HCT116 (cell line): Measurements from ENCODE around the gene BSG. TPM values are rescaled to one million over a fixed set of nuclear protein-coding genes. Genes with fewer than 3 reads are reported as not detected.

ENCODE experiments used
- ATAC-seq: fragments of 200-7000 bp; cut with Tn5 transposase; 2 replicates; pipeline ENCODE4 v1.9.1; 2020; ENCODE audit warnings: mild to moderate bottlenecking, moderate library complexity
- BruUV-seq: library from RNA; stranded (reverse); fragments of 400-500 nt; replicated peaks from 2 replicates; lab custom pipeline; 2021; lab: Mats Ljungman, UMichigan
- CTCF ChIA-PET: fragments of 300-600 bp; sonication (Branson Sonifier 250); formaldehyde crosslinking; loops from one replicate; lab custom pipeline; 2021; ENCODE audit warnings: antibody characterized with exemption; lab: Charles Lee
- POLR2A ChIA-PET: fragments of 300-600, 350-600 bp; sonication (Branson Sonifier 250); formaldehyde crosslinking; loops from one replicate; lab custom pipeline; 2021; ENCODE audit warnings: antibody characterized with exemption; lab: Charles Lee
- RAD21 ChIA-PET, 2 experiments: fragments of 300-600 bp; sonication (Branson Sonifier 250); formaldehyde crosslinking; loops; one replicate each; lab custom pipeline; 2023; ENCODE audit warnings: low total read pairs in 2 of 2; ENCODE audit not compliant: uncharacterized antibody in 2 of 2, unreplicated experiment in 2 of 2, low non-redundant PET in 1 of 2; lab: Charles Lee
- DNase-seq: peaks from one replicate; pipeline ENCODE4 v3.0.0-alpha.2; 2010; ENCODE audit warnings: low read depth, low spot score
- H2AFZ ChIP-seq: fragments of 200-600 bp; shearing (Covaris generic), sonication (generic); 2 replicates; pipeline ENCODE4 v1.6.1; 2017; ENCODE audit warnings: low read depth, mixed run types, mixed read lengths, antibody characterized with exemption, low read length; ENCODE audit not compliant: poor library complexity, severe bottlenecking
- H3K27ac ChIP-seq: 2 replicates; pipeline ENCODE4 v1.5.1; 2012; ENCODE audit warnings: low read depth, low read length
- H3K27me3 ChIP-seq: fragments of 200-600 bp; sonication (generic); 2 replicates; pipeline ENCODE4 v1.6.1; 2016; ENCODE audit warnings: mixed run types, low read length, mixed read lengths; ENCODE audit not compliant: insufficient read depth
- H3K36me3 ChIP-seq, 2 experiments: fragments of 200-500 bp in 1 of 2; fragments of 200-600 bp in 1 of 2; sonication (Bioruptor generic) in 1 of 2; sonication (generic) in 1 of 2; 2 replicates each; pipeline versions ENCODE4 v1.5.1 to v1.6.1; 2014 to 2016; ENCODE audit warnings: low read length in 2 of 2, inconsistent platforms in 1 of 2, mixed read lengths in 1 of 2, mixed run types in 1 of 2; ENCODE audit not compliant: insufficient read depth in 2 of 2, control insufficient read depth in 1 of 2
- H3K4me1 ChIP-seq, 2 experiments: fragments of 200-600 bp in 1 of 2; sonication (generic) in 1 of 2; 2 replicates each; pipeline versions ENCODE4 v1.5.1 to v1.6.1; 2012 to 2017; ENCODE audit warnings: low read length in 2 of 2, inconsistent platforms in 1 of 2, mild to moderate bottlenecking in 1 of 2, mixed read lengths in 1 of 2, mixed run types in 1 of 2, moderate library complexity in 1 of 2; ENCODE audit not compliant: insufficient read depth in 2 of 2, control insufficient read depth in 1 of 2
- H3K4me2 ChIP-seq: fragments of 200-600 bp; sonication (generic); 2 replicates; pipeline ENCODE4 v1.6.1; 2017; ENCODE audit warnings: mixed run types, low read length, mixed read lengths
- H3K4me3 ChIP-seq, 2 experiments: fragments of 200-600 bp in 1 of 2; sonication (generic) in 1 of 2; replicated peaks in 1 of 2; 2 replicates each; pipeline ENCODE4 v1.5.1; 2011 to 2016; ENCODE audit warnings: low read length in 2 of 2, control low read depth in 1 of 2, low read depth in 1 of 2, mild to moderate bottlenecking in 1 of 2, mixed read lengths in 1 of 2, mixed run types in 1 of 2
- H3K79me2 ChIP-seq: fragments of 200-600 bp; sonication (generic); 2 replicates; pipeline ENCODE4 v1.6.1; 2017; ENCODE audit warnings: mild to moderate bottlenecking, mixed run types, low read length, moderate library complexity, mixed read lengths; ENCODE audit not compliant: insufficient read depth
- H3K9ac ChIP-seq: fragments of 200-600 bp; sonication (generic); 2 replicates; pipeline ENCODE4 v1.6.1; 2016; ENCODE audit warnings: low read length, mixed read lengths
- H3K9me2 ChIP-seq: fragments of 200-600 bp; sonication (generic), shearing (Covaris generic); 2 replicates; pipeline ENCODE4 v1.6.1; 2017; ENCODE audit warnings: mixed run types, mild to moderate bottlenecking, moderate library complexity; ENCODE audit not compliant: insufficient read depth
- H3K9me3 ChIP-seq, 2 experiments: fragments of 200-500 bp in 1 of 2; fragments of 200-600 bp in 1 of 2; sonication (Bioruptor generic) in 1 of 2; sonication (generic) in 1 of 2; 2 replicates each; pipeline ENCODE4 v1.6.1; 2014 to 2017; ENCODE audit warnings: low read length in 2 of 2, mixed read lengths in 2 of 2, inconsistent platforms in 1 of 2, low read depth in 1 of 2, mild to moderate bottlenecking in 1 of 2, mixed run types in 1 of 2, moderate library complexity in 1 of 2; ENCODE audit not compliant: control insufficient read depth in 1 of 2, insufficient read depth in 1 of 2
- H4K20me1 ChIP-seq: fragments of 200-600 bp; sonication (generic), shearing (Covaris generic); 2 replicates; pipeline ENCODE4 v1.6.1; 2017; ENCODE audit warnings: mixed run types, mild to moderate bottlenecking, moderate library complexity; ENCODE audit not compliant: insufficient read depth
- ATF3 ChIP-seq: IDR thresholded peaks from 2 replicates; pipeline ENCODE4 v1.6.1; 2012
- CBX3 ChIP-seq: IDR thresholded peaks from 2 replicates; pipeline ENCODE4 v1.6.1; 2012; ENCODE audit warnings: low read depth
- EGR1 ChIP-seq: IDR thresholded peaks from 2 replicates; pipeline ENCODE4 v1.6.1; 2012; ENCODE audit warnings: low read depth
- EZH2 ChIP-seq: fragments of 200-600 bp; sonication (generic); IDR thresholded peaks from 2 replicates; pipeline ENCODE4 v1.6.1; 2017; ENCODE audit warnings: antibody characterized with exemption, mixed run types
- EZH2phosphoT487 ChIP-seq: fragments of 200-600 bp; IDR thresholded peaks from 2 replicates; pipeline ENCODE4 v1.6.1; 2018; ENCODE audit warnings: antibody characterized with exemption, borderline replicate concordance
- FOSL1 ChIP-seq: IDR thresholded peaks from 2 replicates; pipeline ENCODE4 v1.6.1; 2012; ENCODE audit warnings: low read depth
- JUND ChIP-seq: IDR thresholded peaks from 2 replicates; pipeline ENCODE4 v1.6.1; 2012
- MAX ChIP-seq: IDR thresholded peaks from 2 replicates; pipeline ENCODE4 v1.6.1; 2012
- POLR2A ChIP-seq: IDR thresholded peaks from 2 replicates; pipeline ENCODE4 v1.7.0; 2011; ENCODE audit warnings: borderline replicate concordance; ENCODE audit not compliant: insufficient read depth, insufficient read length; ENCODE audit errors: extremely low read depth
- POLR2AphosphoS5 ChIP-seq: IDR thresholded peaks from 2 replicates; pipeline ENCODE4 v1.6.1; 2011; ENCODE audit warnings: mild to moderate bottlenecking, low read depth, low read length, moderate library complexity
- RAD21 ChIP-seq: IDR thresholded peaks from 2 replicates; pipeline ENCODE4 v1.6.1; 2012; ENCODE audit warnings: low read depth, mild to moderate bottlenecking
- SP1 ChIP-seq: IDR thresholded peaks from 2 replicates; pipeline ENCODE4 v1.6.1; 2012; ENCODE audit warnings: low read depth
- YY1 ChIP-seq: IDR thresholded peaks from 2 replicates; pipeline ENCODE4 v1.6.1; 2011; ENCODE audit warnings: low read length, low read depth, moderate library complexity, mild to moderate bottlenecking; ENCODE audit not compliant: insufficient replicate concordance; ENCODE audit errors: extremely low read depth
- ZBTB33 ChIP-seq: IDR thresholded peaks from 2 replicates; pipeline ENCODE4 v1.6.1; 2011; ENCODE audit warnings: mild to moderate bottlenecking, low read length, moderate library complexity; ENCODE audit not compliant: insufficient replicate concordance; ENCODE audit errors: extremely low read depth
- ZFX ChIP-seq: fragments of 450-650 bp; IDR thresholded peaks from 2 replicates; pipeline ENCODE4 v1.6.1; 2017
- intact Hi-C: fragments of 100-400 bp; cut with micrococcal nuclease; formaldehyde crosslinking; loops from 2 replicates; pipeline ENCODE4 v1.10.0; 2022
- total RNA-seq: library from RNA; stranded (reverse); gene quantifications from one replicate; pipeline ENCODE4 v1.2.1, GENCODE V29; 2021; ENCODE audit not compliant: unreplicated experiment
- TF ChIP-seq, protein P1 (sequence below): IDR thresholded peaks from 2 replicates; pipeline ENCODE4 v1.6.1; 2012; ENCODE audit warnings: low read depth
- TF ChIP-seq, protein P2 (sequence below), 3 experiments: fragments of 200-600 bp in 1 of 3; sonication (generic) in 1 of 3; IDR thresholded peaks in 2 of 3; conservative IDR thresholded peaks in 1 of 3; 2 replicates each; pipeline ENCODE4 v1.5.1; 2012 to 2017; ENCODE audit warnings: low read depth in 2 of 3, low read length in 2 of 3, antibody characterized with exemption in 1 of 3, borderline replicate concordance in 1 of 3, control low read depth in 1 of 3, mild to moderate bottlenecking in 1 of 3, mixed read lengths in 1 of 3, mixed run types in 1 of 3, moderate library complexity in 1 of 3; ENCODE audit not compliant: insufficient read depth in 1 of 3

Gene BSG
- total RNA-seq, 1 experiment from 2014 or later, result 603 TPM

DNA sequence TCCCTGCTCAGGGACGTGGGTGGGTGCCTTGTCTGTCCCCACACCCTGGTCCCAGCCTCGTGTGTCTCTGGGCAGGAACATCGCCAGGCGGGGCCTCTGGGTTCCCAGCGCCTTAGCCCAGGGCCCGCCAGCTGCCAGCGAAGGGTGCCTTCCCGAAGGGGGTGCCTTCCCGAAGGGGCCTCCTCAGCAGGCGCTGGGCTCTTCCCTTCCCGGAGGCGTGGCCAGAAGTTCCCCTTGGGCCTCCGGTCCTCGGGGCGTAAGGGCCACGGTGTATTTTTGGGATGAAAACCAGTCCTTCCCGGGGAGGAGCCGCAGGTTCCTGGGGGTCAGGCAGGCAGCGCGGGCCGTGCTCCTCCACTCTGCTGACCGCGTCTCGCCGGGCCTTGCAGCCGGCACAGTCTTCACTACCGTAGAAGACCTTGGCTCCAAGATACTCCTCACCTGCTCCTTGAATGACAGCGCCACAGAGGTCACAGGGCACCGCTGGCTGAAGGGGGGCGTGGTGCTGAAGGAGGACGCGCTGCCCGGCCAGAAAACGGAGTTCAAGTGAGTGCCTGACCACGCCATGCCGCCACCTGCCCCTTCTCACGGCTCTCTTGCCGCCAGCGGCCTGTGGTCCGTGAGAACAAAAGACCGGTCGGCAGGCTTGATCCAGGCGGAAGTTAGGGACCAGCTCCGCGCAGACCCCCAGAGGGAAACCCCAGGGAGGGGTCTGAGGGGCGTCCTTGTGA is 6.9 kb downstream of the BSG start:
- ATAC-seq, result no peak
- H3K9me3 ChIP-seq, result no peaks in the 10 kb centered on the region
- no TSS peak for BruUV-seq
- no peak overlapping the region for H2AFZ ChIP-seq
- H3K4me3 ChIP-seq, result no peak overlapping the region
- H3K27me3 ChIP-seq, result no peaks in the 10 kb centered on the region
- no peak for DNase-seq
- no peak overlapping the region for H3K9ac ChIP-seq
- CTCF ChIA-PET, result no interaction called here
- TF ChIP-seq POLR2A (no peak), EGR1 (no peak), FOSL1 (no peak), POLR2AphosphoS5 (no peak), EZH2phosphoT487 (no peak), ZFX (no peak), EZH2 (no peak), CBX3 (no peak), JUND (no peak), YY1 (no peak), RAD21 (no peak), ATF3 (no peak), MAX (no peak), ZBTB33 (no peak), SP1 (no peak)
- TF ChIP-seq, protein P1, sequence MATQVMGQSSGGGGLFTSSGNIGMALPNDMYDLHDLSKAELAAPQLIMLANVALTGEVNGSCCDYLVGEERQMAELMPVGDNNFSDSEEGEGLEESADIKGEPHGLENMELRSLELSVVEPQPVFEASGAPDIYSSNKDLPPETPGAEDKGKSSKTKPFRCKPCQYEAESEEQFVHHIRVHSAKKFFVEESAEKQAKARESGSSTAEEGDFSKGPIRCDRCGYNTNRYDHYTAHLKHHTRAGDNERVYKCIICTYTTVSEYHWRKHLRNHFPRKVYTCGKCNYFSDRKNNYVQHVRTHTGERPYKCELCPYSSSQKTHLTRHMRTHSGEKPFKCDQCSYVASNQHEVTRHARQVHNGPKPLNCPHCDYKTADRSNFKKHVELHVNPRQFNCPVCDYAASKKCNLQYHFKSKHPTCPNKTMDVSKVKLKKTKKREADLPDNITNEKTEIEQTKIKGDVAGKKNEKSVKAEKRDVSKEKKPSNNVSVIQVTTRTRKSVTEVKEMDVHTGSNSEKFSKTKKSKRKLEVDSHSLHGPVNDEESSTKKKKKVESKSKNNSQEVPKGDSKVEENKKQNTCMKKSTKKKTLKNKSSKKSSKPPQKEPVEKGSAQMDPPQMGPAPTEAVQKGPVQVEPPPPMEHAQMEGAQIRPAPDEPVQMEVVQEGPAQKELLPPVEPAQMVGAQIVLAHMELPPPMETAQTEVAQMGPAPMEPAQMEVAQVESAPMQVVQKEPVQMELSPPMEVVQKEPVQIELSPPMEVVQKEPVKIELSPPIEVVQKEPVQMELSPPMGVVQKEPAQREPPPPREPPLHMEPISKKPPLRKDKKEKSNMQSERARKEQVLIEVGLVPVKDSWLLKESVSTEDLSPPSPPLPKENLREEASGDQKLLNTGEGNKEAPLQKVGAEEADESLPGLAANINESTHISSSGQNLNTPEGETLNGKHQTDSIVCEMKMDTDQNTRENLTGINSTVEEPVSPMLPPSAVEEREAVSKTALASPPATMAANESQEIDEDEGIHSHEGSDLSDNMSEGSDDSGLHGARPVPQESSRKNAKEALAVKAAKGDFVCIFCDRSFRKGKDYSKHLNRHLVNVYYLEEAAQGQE, result no peak
- TF ChIP-seq, protein P2, sequence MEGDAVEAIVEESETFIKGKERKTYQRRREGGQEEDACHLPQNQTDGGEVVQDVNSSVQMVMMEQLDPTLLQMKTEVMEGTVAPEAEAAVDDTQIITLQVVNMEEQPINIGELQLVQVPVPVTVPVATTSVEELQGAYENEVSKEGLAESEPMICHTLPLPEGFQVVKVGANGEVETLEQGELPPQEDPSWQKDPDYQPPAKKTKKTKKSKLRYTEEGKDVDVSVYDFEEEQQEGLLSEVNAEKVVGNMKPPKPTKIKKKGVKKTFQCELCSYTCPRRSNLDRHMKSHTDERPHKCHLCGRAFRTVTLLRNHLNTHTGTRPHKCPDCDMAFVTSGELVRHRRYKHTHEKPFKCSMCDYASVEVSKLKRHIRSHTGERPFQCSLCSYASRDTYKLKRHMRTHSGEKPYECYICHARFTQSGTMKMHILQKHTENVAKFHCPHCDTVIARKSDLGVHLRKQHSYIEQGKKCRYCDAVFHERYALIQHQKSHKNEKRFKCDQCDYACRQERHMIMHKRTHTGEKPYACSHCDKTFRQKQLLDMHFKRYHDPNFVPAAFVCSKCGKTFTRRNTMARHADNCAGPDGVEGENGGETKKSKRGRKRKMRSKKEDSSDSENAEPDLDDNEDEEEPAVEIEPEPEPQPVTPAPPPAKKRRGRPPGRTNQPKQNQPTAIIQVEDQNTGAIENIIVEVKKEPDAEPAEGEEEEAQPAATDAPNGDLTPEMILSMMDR (IDR thresholded peaks at IDR 0.05 in 2 of 3, conservative IDR thresholded peaks at IDR 0.05 in 1 of 3; ENCODE audit: borderline replicate concordance in 1 of 3, insufficient read depth in 1 of 3, low read depth in 2 of 3, low read length in 2 of 3), result no peak
- intact Hi-C loops, result no loop called here
- H3K4me2 ChIP-seq, result no peak overlapping the region
- H3K4me1 ChIP-seq, result peaks cover 2 to 9% of the 10 kb centered on the region in 2 experiments; a peak in 3 of 4 replicates
- H4K20me1 ChIP-seq, result peaks cover 6% of the 10 kb centered on the region; the same call in 1 of the 2 replicates
- POLR2A ChIA-PET, result no interaction called here
- H3K79me2 ChIP-seq, result peaks cover 67% of the 10 kb centered on the region
- no peak overlapping the region for H3K27ac ChIP-seq
- no peaks in the 10 kb centered on the region for H3K9me2 ChIP-seq
- peaks cover 19 to 48% of the 10 kb centered on the region in 2 experiments for H3K36me3 ChIP-seq
- RAD21 ChIA-PET, result interaction anchor here in 1 of 2 experiments (0.6 to 0.7 kb wide), 2 partner anchors 30 to 34 kb away, joined by 5 to 6 read pairs; no protein-coding TSS in a partner anchor
